Measurements from ENCODE around the gene MICOS13.

The MICOS13 gene

DNA sequence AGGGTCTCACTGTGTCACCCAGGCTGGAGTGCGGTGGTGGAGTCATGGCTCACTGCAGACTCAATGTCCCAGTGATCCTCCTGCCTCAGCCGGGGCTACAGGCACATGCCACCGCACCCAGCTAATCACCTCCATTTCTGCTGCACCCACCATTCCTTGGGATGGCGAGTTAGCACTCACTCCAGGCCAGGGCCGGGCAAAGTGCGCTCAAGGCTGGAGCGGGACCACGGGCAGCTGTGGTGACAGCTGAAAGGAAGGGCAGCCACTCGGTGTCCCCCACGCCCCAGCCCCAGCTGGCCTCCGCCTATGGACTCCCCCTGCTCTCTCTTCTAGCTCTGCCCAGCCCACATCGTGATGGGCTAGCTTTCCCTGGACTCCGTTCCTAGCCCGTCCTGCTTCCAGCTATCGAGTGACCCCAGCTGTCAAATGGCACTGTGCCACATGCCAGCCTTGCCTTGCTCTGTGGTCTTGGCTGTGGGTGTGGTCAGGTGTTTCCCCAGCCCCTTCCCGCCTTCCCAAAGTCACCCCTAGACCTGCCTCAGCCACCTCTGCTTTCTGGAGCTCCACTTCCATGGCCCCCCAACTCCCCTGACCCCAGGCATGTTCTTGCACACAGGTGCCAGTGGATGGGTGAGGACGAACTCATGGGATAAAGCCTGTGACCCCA, 4.1 kb downstream of the MICOS13 start:
- no peak for TF ChIP-seq ZNF155 (tag by site-specific recombination; IDR thresholded peaks at IDR 0.05)
- TF ChIP-seq ZNF571 (tag by site-specific recombination; IDR thresholded peaks at IDR 0.05) = no peak
- TF ChIP-seq ZIC2 (tag by site-specific recombination; IDR thresholded peaks at IDR 0.05) = no peak
- peak; percentile 33; the same call in 1 of the 2 replicates for TF ChIP-seq KLF9 (tag by site-specific recombination; IDR thresholded peaks at IDR 0.05; ENCODE audit: low read depth)
- no peak for TF ChIP-seq ZNF391 (tag by site-specific recombination; IDR thresholded peaks at IDR 0.05; ENCODE audit: borderline replicate concordance, low read depth)
- 0 out of 2 replicates have a peak, but pooled peaks have one; percentile 13 for TF ChIP-seq PATZ1 (tag by site-specific recombination; IDR thresholded peaks at IDR 0.05)
- no peak for TF ChIP-seq ZNF19 (tag by site-specific recombination; IDR thresholded peaks at IDR 0.05; ENCODE audit: low read depth)
- no peaks in the 10 kb centered on the region for H3K9me3 ChIP-seq (ENCODE audit: control insufficient read depth, insufficient read depth, low read depth, low read length)
- H3K4me3 ChIP-seq (ENCODE audit: low read depth, low read length) = no peak overlapping the region
- peaks cover 0 to 17% of the 10 kb centered on the region in 2 experiments; a peak in 2 of 3 replicates for H3K36me3 ChIP-seq (ENCODE audit: control insufficient read depth in 2 of 2, insufficient read depth in 1 of 2, low read length in 2 of 2)
- CTCF ChIA-PET = interaction anchor here (0.8 to 1.6 kb wide), 3 partner anchors 11 to 127 kb away, joined by 3 to 9 read pairs (median 3); no protein-coding TSS in a partner anchor
- POLR2A ChIA-PET = interaction anchor here (1.1 to 4.1 kb wide), 6 partner anchors 8 to 54 kb away, joined by 3 to 24 read pairs (median 6); partner anchors contain the start of genes CATSPERD, LONP1, RPL36 and SAFB
- H3K4me1 ChIP-seq (ENCODE audit: control insufficient read depth, insufficient read depth, low read length) = no peaks in the 10 kb centered on the region
- no peak overlapping the region for H3K27ac ChIP-seq (ENCODE audit: extremely low read depth, low read depth, low read length)

DNA sequence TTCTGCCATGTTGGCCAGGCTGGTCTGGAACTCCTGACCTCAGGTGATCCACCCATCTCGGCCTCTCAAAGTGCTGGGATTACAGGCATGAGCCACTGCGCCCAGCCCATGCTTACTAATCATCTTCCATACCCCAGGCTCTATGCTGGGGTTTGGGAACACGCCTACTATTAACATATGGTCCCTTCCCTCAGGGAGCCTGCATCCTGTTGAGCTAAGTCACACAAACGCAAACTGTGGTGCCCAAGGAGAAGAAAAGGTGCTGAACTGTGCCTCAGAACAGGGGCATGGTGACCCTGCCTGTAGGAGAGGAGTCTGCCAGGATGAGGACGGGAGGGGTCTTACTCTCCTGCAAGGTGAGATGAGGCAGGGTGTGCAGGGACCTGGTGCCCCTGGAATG, 5.6 kb downstream of the MICOS13 start:
- TF ChIP-seq ZNF792 (tag by site-specific recombination; IDR thresholded peaks at IDR 0.05) = no peak
- TF ChIP-seq ZBTB48 (tag by site-specific recombination; IDR thresholded peaks at IDR 0.05) = 0 out of 2 replicates have a peak, but pooled peaks have one; percentile 22
- peak; percentile 53; the same call in 1 of the 2 replicates for TF ChIP-seq ZIC2 (tag by site-specific recombination; IDR thresholded peaks at IDR 0.05)
- H3K4me3 ChIP-seq (ENCODE audit: low read depth, low read length) = no peak overlapping the region
- H3K36me3 ChIP-seq (ENCODE audit: control insufficient read depth in 2 of 2, insufficient read depth in 1 of 2, low read length in 2 of 2) = peaks cover 0 to 22% of the 10 kb centered on the region in 2 experiments; a peak in 2 of 3 replicates
- H3K27ac ChIP-seq (ENCODE audit: extremely low read depth, low read depth, low read length) = no peak overlapping the region
- no peaks in the 10 kb centered on the region for H3K4me1 ChIP-seq (ENCODE audit: control insufficient read depth, insufficient read depth, low read length)
- ChIA-PET CTCF (interaction anchor here (0.6 to 1.6 kb wide), 2 partner anchors 13 to 17 kb away, joined by 3 to 9 read pairs; no protein-coding TSS in a partner anchor), POLR2A (interaction anchor here (0.8 kb wide), 2 partner anchors 12 to 15 kb away, joined by 3 to 4 read pairs; partner anchors contain the start of gene RPL36)
- H3K9me3 ChIP-seq (ENCODE audit: control insufficient read depth, insufficient read depth, low read depth, low read length) = no peaks in the 10 kb centered on the region

DNA sequence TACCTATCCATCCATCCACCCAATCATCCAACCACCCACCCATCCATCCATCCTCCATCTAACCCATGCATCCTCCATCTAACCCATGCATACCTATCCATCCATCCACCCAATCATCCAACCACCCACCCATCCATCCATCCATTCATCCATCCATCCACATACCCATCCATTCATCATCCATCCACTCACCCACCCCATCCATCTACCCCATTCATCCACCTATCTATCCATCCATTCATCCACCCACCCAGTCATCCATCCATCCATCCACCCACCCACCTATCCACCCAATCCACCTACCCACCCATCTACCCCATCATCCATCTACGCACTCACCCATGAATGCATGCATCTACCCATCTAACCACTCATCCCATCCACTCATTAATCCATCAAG, 6.6 kb downstream of the MICOS13 start:
- Histone ChIP-seq H3K4me1 (ENCODE audit: control insufficient read depth, insufficient read depth, low read length) (no peaks in the 10 kb centered on the region), H3K9me3 (ENCODE audit: control insufficient read depth, insufficient read depth, low read depth, low read length) (no peaks in the 10 kb centered on the region), H3K36me3 (ENCODE audit: control insufficient read depth in 2 of 2, insufficient read depth in 1 of 2, low read length in 2 of 2) (peaks cover under 1 to 31% of the 10 kb centered on the region in 2 experiments; a peak in 2 of 3 replicates), H3K27ac (ENCODE audit: extremely low read depth, low read depth, low read length) (no peak overlapping the region), H3K4me3 (ENCODE audit: low read depth, low read length) (no peak overlapping the region)
- ChIA-PET CTCF (no interaction called here), POLR2A (no interaction called here)
- TF ChIP-seq ZBTB17 (tag by site-specific recombination; IDR thresholded peaks at IDR 0.05) (peak; percentile 98), ZNF169 (tag by site-specific recombination; IDR thresholded peaks at IDR 0.05) (no peak), ZEB2 (tag by site-specific recombination; IDR thresholded peaks at IDR 0.05) (no peak), ZNF24 (tag by site-specific recombination; IDR thresholded peaks at IDR 0.05) (no peak), ZNF555 (tag by site-specific recombination; conservative IDR thresholded peaks at IDR 0.05) (no peak), ZBTB26 (tag by site-specific recombination; optimal IDR thresholded peaks at IDR 0.05) (no peak), ZNF341 (tag by site-specific recombination; IDR thresholded peaks at IDR 0.05; ENCODE audit: low read depth) (no peak), EGR2 (tag by site-specific recombination; IDR thresholded peaks at IDR 0.05; ENCODE audit: low read depth) (peak; percentile 96), ZNF580 (tag by site-specific recombination; IDR thresholded peaks at IDR 0.05) (no peak), PATZ1 (tag by site-specific recombination; IDR thresholded peaks at IDR 0.05) (0 out of 2 replicates have a peak, but pooled peaks have one; percentile 11), ZNF792 (tag by site-specific recombination; IDR thresholded peaks at IDR 0.05) (no peak), ZNF416 (tag by site-specific recombination; IDR thresholded peaks at IDR 0.05) (no peak), ZNF626 (tag by site-specific recombination; IDR thresholded peaks at IDR 0.05) (no peak), ZNF211 (tag by site-specific recombination; IDR thresholded peaks at IDR 0.05; ENCODE audit: low read depth) (no peak), MEIS1 (CRISPR knock-in tag; IDR thresholded peaks at IDR 0.05; ENCODE audit: borderline replicate concordance) (no peak)
- TF ChIP-seq, protein P1, sequence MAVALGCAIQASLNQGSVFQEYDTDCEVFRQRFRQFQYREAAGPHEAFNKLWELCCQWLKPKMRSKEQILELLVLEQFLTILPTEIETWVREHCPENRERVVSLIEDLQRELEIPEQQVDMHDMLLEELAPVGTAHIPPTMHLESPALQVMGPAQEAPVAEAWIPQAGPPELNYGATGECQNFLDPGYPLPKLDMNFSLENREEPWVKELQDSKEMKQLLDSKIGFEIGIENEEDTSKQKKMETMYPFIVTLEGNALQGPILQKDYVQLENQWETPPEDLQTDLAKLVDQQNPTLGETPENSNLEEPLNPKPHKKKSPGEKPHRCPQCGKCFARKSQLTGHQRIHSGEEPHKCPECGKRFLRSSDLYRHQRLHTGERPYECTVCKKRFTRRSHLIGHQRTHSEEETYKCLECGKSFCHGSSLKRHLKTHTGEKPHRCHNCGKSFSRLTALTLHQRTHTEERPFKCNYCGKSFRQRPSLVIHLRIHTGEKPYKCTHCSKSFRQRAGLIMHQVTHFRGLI (tag by site-specific recombination; IDR thresholded peaks at IDR 0.05) = no peak

Data from HEK293 (cell line).